Measurements from ENCODE around the gene PTPRU. TPM values are rescaled to one million over a fixed set of nuclear protein-coding genes. Genes with fewer than 3 reads are reported as not detected.

The PTPRU gene
- total RNA-seq, 1 donor from 2014 or later, result 37.3 TPM

GRCh38 chr1:29324771-29325351 is 88.5 kb downstream of the PTPRU start:
- Histone ChIP-seq H3K4me3 (no peak overlapping the region), H3K27me3 (no peaks in the 10 kb centered on the region), H3K4me1 (no peaks in the 10 kb centered on the region), H3K36me3 (peaks cover 0 to 7% of the 10 kb centered on the region in 2 donors), H3K27ac (no peak overlapping the region), H3K9me3 (no peaks in the 10 kb centered on the region)
- intact Hi-C loops (cut with DNase I), result no loop called here
- no peak for DNase-seq (ENCODE audit: extremely low spot score in 2 of 2)
- TF ChIP-seq POLR2A (IDR thresholded peaks at IDR 0.05) (no peak), POLR2AphosphoS5 (IDR thresholded peaks at IDR 0.05; ENCODE audit: insufficient read depth in 1 of 2, low read depth in 1 of 2) (no peak)
- TF ChIP-seq, protein P1, sequence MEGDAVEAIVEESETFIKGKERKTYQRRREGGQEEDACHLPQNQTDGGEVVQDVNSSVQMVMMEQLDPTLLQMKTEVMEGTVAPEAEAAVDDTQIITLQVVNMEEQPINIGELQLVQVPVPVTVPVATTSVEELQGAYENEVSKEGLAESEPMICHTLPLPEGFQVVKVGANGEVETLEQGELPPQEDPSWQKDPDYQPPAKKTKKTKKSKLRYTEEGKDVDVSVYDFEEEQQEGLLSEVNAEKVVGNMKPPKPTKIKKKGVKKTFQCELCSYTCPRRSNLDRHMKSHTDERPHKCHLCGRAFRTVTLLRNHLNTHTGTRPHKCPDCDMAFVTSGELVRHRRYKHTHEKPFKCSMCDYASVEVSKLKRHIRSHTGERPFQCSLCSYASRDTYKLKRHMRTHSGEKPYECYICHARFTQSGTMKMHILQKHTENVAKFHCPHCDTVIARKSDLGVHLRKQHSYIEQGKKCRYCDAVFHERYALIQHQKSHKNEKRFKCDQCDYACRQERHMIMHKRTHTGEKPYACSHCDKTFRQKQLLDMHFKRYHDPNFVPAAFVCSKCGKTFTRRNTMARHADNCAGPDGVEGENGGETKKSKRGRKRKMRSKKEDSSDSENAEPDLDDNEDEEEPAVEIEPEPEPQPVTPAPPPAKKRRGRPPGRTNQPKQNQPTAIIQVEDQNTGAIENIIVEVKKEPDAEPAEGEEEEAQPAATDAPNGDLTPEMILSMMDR (IDR thresholded peaks at IDR 0.05), result no peak

GRCh38 chr1:29325675-29326074 is 89.4 kb downstream of the PTPRU start:
- Histone ChIP-seq H3K4me1 (no peaks in the 10 kb centered on the region), H3K27me3 (no peaks in the 10 kb centered on the region), H3K9me3 (no peaks in the 10 kb centered on the region), H3K27ac (no peak overlapping the region), H3K4me3 (no peak overlapping the region), H3K36me3 (peaks cover 0 to 7% of the 10 kb centered on the region in 2 donors)
- TF ChIP-seq, protein P1 (IDR thresholded peaks at IDR 0.05), result no peak
- no peak for TF ChIP-seq POLR2AphosphoS5 (IDR thresholded peaks at IDR 0.05; ENCODE audit: insufficient read depth in 1 of 2, low read depth in 1 of 2)
- TF ChIP-seq POLR2A (IDR thresholded peaks at IDR 0.05), result no peak
- intact Hi-C loops (cut with DNase I), result no loop called here
- no peak for DNase-seq (ENCODE audit: extremely low spot score in 2 of 2)

DNA sequence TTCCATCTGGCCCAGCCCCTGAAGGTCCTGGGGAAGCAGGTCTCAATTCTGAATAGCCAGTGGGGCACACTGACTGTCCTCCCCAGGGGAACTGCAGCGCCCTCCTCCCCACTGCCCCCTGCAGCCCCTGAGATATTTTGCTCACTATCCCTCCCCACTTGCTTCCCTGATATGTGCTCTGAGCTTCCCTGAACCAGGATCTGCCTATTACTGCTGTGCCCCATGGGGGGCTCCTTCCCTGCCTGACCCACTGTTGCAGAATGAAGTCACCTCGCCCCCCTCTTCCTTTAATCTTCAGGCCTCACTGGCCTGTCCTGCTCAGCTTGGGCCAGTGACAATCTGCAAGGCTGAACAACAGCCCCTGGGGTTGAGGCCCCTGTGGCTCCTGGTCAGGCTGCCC is 89.8 kb downstream of the PTPRU start:
- peaks cover 0 to 7% of the 10 kb centered on the region in 2 donors for H3K36me3 ChIP-seq
- H3K4me3 ChIP-seq, result no peak overlapping the region
- H3K27me3 ChIP-seq, result no peaks in the 10 kb centered on the region
- DNase-seq (ENCODE audit: extremely low spot score in 2 of 2), result no peak
- H3K4me1 ChIP-seq, result no peaks in the 10 kb centered on the region
- no peaks in the 10 kb centered on the region for H3K9me3 ChIP-seq
- TF ChIP-seq POLR2AphosphoS5 (IDR thresholded peaks at IDR 0.05; ENCODE audit: insufficient read depth in 1 of 2, low read depth in 1 of 2), result no peak
- TF ChIP-seq, protein P1 (IDR thresholded peaks at IDR 0.05), result no peak
- TF ChIP-seq POLR2A (IDR thresholded peaks at IDR 0.05), result no peak
- H3K27ac ChIP-seq, result no peak overlapping the region
- intact Hi-C loops (cut with DNase I), result no loop called here

- no peaks in the 10 kb centered on the region for H3K9me3 ChIP-seq
- intact Hi-C loops (cut with DNase I), result no loop called here
- no peaks in the 10 kb centered on the region for H3K4me1 ChIP-seq
- peaks cover 0 to 7% of the 10 kb centered on the region in 2 donors for H3K36me3 ChIP-seq
- no peak overlapping the region for H3K27ac ChIP-seq
- H3K4me3 ChIP-seq, result no peak overlapping the region
- TF ChIP-seq, protein P1 (IDR thresholded peaks at IDR 0.05), result no peak
- TF ChIP-seq POLR2AphosphoS5 (IDR thresholded peaks at IDR 0.05; ENCODE audit: insufficient read depth in 1 of 2, low read depth in 1 of 2) (no peak), POLR2A (IDR thresholded peaks at IDR 0.05) (no peak)
- DNase-seq (ENCODE audit: extremely low spot score in 2 of 2), result no peak
- no peaks in the 10 kb centered on the region for H3K27me3 ChIP-seq
These were observed 91.1 kb downstream of the PTPRU start for GRCh38 chr1:29327223-29327935.

Data from vagina (tissue), 2 donors.